Left kidney (tissue), 8 donors: ENCODE results near the gene NBPF12. TPM values are rescaled to one million over a fixed set of nuclear protein-coding genes. Genes with fewer than 3 reads are reported as not detected.
"Not testable (repeated sequence)": the region's sequence is repeated elsewhere in the genome, so short reads cannot be mapped to it uniquely, and the experiment has no call there.

Source experiments
- DNase-seq: peaks from one replicate; pipeline ENCODE4 v3.0.0-alpha.2; 2013
- long read RNA-seq, 8 donors: transcript quantifications; one replicate each; lab custom pipeline, GENCODE V29; 2026
- polyA plus RNA-seq: library from polyadenylated mRNA; unstranded; fragments of 120-200 nt; gene quantifications from one replicate; pipeline ENCODE4 v1.2.1, GENCODE V29; 2013; ENCODE audit not compliant: insufficient read length

The NBPF12 gene, protein sequence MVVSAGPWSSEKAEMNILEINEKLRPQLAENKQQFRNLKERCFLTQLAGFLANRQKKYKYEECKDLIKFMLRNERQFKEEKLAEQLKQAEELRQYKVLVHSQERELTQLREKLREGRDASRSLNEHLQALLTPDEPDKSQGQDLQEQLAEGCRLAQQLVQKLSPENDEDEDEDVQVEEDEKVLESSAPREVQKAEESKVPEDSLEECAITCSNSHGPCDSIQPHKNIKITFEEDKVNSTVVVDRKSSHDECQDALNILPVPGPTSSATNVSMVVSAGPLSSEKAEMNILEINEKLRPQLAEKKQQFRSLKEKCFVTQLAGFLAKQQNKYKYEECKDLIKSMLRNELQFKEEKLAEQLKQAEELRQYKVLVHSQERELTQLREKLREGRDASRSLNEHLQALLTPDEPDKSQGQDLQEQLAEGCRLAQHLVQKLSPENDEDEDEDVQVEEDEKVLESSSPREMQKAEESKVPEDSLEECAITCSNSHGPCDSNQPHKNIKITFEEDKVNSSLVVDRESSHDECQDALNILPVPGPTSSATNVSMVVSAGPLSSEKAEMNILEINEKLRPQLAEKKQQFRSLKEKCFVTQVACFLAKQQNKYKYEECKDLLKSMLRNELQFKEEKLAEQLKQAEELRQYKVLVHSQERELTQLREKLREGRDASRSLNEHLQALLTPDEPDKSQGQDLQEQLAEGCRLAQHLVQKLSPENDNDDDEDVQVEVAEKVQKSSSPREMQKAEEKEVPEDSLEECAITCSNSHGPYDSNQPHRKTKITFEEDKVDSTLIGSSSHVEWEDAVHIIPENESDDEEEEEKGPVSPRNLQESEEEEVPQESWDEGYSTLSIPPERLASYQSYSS (N-terminal part only)
- polyA plus RNA-seq = 29.8 TPM
- long read RNA-seq, donor 1 = 0 reads
- long read RNA-seq, donor 2 = 0 reads
- long read RNA-seq, donor 3 = 0 reads
- long read RNA-seq, donor 4 = 0 reads
- long read RNA-seq, donor 5 = 0 reads
- long read RNA-seq, donor 6 = 0 reads
- long read RNA-seq, donor 7 = 0 reads
- long read RNA-seq, donor 8 = 0 reads

DNA sequence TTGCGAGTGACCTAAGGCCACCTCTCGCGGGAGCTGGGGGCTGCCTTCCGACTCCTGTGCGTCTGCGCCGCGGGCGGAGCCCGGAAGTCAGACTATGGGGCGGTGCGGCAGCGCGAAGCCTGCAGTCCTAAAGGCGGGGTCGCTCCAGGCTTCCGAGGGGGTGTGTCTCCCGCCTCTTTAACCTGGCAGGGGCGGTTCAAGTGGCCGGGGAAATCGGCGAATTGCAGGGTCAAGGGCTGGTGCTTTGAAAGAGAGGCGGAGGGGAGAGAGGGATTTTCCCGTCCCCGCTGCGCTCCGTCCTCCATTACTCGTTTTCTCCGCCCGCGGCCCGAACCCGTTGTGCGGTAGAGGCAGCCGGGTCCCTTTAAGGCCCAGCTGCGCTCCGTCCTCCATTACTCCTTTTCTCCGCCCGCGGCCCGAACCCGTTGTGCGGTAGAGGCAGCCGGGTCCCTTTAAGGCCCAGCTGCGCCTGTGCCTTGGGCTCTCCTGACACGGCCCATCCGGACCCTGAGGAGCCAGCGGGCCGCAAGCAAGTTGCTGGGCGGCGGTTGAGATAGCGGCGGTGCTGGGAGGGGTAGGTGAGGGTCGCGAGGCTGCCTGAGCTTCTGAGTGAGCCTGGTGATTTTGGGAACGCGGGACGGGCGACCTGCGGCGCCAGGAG, at the start of gene NBPF12:
NBPF12 (plus strand) TSS at position 83 of the 661 bp plus-strand sequence. CDS start 21,820 bp downstream, outside the sequence.
- peak; percentile 70 for DNase-seq

DNA sequence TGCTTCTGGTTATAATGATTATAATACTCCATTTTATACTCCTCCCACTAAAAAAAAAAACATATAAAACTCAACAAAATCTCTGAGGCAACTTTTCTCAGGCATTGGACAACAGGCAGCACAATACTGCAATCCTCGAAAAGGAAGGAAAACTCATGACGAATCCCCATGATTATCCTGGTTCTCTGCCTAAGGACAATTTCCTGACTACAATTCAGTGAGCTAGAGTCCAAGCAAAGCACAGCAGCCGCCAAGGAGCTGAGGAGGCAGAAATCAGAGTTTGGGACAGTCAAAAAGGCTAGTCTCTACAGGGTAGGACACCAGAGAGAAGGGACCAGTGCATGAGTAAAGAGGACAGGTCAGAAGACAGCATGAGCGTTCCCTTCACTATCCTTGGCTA, 46.8 kb upstream of the NBPF12 start:
- DNase-seq = not testable (repeated sequence)

DNA sequence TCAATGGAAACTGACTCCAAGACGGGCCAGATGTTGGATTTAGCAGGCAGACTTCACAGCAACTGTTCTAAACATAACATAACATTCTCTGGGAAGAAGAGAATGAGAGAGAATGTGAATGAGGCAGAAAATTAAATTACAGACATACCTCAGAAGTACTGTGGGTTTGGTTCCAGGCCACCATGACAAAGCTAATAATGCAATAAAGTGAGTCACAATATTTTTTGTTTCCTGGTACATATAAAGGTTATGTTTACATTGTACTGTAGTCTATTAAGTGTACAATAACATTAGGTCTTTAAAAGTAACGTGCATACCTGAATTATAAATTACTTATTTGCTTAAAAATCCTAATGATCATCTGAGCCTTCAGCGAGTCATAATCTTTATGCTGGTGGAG, 45.8 kb upstream of the NBPF12 start:
- DNase-seq = not testable (repeated sequence)

DNA sequence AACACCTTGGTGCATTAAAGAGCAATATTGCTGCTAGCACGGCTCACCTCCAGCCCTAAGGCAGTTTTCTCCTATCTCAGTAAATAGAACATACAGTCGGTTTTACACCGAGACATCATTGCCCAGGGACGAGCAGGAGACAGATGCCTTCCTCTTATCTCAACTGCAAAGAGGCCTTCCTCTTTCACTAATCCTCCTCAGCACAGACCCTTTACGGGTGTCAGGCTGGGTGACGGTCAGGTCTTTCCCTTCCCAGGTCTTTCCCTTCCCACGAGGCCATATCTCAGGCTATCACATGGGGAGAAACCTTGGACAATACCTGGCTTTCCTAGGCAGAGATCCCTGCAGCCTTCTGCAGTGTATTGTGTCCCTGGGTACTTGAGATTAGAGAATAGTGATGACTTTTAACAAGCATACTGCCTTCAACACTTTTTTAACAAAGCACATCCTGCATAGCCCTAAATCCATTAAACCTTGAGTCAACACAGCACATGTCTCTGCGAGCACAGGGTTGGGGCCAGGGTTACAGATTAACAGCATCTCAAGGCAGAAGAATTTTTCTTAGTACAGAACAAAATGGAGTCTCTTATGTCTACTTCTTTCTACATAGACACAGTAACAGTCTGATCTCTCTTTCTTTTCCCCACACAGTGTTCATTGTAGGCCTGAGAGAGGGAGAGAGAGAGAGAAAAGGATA, 30.4 kb upstream of the NBPF12 start:
- DNase-seq = not testable (repeated sequence)

DNA sequence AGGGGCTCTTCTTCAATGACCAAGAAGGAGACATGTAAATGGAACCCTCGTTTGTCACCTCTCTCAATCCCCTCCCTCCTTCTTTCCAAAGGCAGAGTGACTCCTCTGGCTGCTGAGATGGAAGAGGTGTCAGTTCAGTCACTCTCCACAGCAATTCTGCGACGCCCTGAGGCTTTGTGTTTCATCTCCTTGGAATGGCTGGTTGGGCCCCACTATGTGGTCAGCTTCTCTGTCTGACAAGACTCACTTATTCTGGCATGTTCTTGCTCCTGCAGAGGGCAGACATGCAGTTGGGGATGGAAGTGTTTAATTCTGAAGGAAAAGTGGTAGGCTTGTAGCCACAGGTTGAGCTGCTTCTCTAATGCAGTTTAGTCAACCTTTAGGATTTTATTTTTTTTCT, 25.1 kb upstream of the NBPF12 start:
- DNase-seq = not testable (repeated sequence)

DNA sequence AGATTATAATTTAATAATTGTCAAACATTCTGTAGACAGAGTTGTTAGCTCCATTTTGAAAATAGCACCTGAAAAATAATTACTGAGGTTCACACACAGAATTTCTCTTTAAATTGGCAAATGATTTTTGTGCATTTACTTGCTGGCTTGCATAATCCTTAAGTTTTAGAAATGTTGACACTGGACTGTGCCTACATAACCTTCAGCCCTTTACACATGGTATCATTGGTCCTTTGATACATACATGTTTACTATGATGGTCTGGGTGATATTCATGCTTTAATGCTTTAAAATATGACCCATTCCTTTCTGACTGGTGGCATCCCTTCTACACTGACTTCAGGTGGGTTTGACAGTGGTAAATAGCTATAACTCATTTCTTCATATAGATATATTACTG, 17.3 kb upstream of the NBPF12 start:
- DNase-seq = not testable (repeated sequence)

DNA sequence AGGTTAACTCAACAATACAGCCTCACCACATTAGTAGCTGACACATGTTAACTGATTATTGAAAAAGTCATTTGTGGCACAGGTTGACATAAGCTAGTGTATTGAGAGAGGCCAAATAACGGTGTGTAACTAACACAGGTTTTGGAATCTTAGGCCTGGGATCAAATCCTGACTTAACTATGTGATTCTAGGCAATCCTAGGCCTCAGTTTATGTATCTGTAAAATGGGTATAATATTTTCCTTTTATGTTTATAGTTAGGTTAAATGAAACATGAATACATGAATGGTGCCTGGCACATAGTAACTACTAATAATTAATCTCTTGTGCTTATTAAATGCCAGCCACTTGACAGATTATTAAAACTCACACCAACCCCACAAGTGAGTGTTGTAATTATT, 15.5 kb upstream of the NBPF12 start:
- not testable (repeated sequence) for DNase-seq

DNA sequence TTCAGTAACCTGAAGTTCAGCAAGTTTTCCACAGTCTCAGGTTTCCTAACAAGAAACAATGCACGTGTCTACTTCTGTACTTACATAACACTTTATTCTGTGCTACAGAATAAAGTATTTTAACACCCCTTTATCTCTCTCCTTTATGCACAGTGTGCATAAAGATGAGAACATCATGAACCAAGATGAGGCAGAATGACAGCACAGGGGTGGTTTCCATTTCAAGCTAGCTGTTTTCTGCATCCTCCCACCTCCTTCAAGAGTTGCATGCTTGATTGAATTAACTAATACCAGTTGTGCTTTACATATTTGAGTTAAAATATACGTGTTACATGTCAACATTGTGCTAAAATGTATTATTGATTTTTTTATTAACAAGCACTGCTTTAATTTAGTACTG, 14.0 kb upstream of the NBPF12 start:
- not testable (repeated sequence) for DNase-seq

DNA sequence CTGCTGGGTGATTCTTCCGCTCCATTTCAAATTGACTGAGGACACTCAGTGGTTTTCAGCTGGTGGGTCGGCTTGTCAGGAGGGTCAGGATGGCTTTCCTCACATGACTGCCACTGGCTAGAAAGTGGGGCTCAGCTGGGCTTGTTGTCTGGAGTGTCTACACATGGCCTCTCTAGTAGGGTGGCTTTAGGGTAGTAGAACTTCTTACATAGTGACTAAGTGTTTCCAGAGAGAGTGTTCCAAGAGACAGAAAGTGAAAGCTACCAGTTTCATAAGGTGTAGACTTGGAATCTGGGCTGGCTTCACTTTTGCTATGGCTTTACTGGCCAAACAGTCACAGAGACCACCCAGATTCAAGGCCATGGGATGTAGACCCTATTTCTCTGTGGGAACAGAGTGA, 11.7 kb upstream of the NBPF12 start:
- DNase-seq = not testable (repeated sequence)

DNA sequence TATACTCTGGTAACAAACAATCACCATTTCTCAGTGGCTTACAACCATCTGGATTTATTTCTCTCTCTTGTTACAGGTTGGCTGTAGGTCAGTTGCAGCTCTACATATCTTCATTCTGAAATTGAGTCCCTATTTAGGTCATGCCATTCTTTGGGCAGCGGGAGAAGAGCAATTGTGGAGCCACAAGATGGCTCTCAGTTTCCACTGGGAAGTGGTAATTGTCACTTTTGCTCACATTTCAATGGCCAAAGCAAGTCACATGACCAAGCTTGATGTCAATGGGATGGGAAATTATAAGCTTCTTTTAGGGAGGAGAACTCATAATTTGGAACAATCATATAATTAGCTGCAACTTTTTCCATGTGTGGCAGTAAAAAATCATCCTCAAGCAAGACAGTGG, 7.9 kb upstream of the NBPF12 start:
- not testable (repeated sequence) for DNase-seq

DNA sequence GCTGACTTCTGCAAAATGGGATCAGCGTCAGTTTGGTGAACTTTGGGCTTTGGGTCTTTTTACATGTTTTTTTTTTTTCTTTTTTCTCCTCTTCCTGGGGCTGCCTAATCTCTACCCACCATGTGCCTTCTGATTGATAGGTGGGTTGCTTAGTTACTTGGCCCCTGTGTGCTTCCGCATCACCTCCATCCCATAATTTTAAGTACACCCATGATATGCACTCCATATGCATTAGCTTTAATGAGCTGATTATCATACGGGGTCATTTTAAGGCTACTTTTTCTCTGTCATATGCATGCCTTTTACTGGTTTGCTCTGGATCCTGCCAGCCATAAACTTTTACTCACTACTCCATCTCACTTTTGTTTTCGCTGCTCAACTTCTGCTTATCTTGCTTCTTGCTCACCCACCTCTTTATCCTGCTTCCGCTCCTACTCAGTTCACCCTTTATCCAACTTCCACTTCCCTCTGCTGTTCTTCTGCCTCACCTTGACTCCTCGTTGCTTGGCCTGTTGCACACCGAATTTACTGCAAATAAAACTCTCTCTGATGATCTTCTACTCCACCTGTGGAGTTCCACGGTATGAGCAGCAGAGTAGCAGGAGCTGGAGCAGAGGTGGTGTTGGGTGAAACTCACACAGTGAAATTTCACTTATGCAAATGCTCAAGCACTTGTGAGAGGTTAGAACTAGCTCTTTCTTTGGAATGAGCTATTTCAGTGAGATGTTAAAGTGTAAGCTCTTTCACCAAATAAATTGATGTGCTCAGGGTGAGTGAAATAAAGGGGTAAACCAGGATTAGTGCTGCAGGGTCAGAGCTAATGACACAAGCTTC, 3.5 kb upstream of the NBPF12 start:
- DNase-seq = not testable (repeated sequence)

DNA sequence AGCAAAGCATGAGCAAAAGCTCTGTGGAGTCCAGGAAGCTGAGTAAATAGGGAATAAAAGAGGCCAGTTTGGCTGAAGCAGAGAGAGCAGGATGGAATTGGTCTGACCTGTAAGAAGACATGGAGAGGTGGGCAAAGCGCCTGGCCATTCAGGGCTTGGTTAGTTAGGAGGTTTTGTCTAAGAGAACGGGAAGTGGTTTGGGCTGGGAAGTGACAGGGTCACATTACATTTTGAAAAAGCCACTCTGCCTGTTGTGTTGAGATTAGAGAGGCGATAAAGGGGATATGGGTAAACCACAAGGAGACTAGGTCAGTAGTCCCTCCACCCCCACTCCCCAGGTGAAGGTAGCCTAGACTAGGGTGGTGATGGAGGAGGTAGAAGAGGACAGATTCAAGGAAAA, 662 bp upstream of the NBPF12 start:
- not testable (repeated sequence) for DNase-seq

DNA sequence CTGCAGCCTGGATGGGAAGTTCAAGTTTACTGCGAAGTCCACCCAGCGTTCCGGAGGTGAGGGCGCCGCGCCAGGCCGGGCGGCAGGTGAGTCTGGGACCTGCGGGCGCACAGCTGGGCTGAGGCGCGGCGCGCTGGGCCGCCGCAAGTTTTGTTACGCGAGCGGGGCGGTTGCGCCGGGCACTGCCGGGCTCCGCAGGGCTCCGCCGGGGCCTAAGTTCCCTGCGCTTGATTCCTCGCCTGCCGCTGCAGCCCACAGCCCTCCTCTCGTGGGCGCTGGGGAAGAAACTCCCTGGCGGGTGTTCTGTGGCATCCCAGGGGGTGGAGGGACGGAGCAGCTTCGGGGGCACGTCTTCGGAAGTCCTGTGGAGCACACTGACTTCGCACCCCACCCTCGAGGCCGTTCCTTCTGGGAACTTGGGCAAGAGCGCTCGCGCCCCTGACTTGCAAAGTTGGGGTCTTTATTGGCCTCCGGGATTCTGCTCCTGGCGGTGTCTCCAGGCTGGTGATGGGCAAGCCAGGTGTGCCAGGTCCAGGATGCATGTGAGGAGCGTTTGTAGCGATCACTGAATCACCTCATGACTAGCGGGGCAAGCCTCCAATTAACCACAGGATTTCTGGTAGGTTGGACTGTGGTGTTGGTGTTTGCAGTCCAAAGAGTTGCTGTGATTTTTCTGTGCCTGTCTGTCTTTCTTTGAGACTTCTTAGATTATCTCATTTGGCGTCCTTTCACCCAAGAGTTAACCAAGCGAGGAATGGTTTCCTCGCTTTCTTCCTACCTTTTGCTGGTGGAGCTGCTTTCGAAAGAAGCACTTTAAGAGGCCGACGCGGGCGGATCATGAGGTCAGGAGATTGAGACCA, 1.0 kb downstream of the NBPF12 start:
- DNase-seq = not testable (repeated sequence)

DNA sequence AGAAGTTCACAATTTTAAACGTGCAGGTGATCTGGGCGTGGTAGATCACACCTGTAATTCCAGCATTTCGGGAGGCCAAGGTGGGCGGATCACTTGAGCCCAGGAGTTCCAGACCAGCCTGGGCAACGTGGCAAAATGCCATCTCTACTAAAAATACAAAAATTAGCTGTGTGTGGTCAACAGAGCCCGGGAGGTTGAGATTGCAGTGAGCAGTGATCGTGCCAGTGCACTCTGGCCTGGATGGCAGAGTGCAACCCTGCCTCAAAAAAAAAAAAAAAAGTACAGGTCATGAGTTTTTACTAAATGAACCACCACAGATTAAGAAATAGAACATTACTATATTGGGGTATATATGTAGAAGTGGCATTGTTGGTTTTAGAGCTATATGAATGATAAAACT, 2.2 kb downstream of the NBPF12 start:
- DNase-seq = not testable (repeated sequence)

DNA sequence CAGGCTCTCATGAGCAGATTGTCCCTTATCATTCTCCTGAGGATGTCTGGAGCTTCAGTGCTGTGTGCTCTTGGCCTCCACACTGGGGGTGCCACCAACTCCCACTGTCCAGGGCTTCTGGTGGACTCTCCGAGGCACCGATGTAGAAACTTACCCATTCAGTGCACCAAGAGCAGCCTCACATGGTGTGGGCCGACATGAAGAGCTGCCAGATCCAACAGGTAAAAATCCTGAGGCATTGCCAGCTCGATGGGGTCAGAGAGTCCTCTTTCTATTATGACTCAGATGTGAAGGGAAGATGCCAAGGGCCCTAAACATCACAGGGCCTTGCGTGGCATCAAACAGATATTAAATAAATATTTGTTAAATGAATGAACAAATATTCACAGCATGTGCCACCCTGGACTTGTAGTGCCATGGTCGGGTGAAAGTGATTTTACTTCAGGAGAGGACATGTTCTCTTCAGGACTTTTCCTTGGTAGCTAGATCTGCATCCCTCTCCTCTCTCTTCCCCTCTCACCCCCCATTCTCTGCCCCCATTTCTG, 5.3 kb downstream of the NBPF12 start:
- not testable (repeated sequence) for DNase-seq

DNA sequence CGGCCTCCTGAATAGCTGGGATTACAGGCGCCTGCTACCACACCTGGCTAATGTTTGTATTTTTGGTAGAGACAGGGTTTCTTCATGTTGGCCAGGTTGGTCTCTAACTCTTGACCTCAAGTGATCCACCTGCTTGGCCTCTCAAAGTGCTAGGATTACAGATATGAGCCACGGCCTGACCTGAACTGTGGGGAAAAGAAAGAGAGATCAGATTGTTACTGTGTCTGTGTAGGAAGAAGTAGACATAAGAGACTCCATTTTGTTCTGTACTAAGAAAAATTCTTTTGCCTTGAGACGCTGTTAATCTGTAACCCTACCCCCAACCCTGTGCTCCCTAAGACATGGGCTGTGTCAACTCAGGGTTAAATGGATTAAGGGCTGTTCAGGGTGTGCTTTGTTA, 10.0 kb downstream of the NBPF12 start:
- DNase-seq = not testable (repeated sequence)

DNA sequence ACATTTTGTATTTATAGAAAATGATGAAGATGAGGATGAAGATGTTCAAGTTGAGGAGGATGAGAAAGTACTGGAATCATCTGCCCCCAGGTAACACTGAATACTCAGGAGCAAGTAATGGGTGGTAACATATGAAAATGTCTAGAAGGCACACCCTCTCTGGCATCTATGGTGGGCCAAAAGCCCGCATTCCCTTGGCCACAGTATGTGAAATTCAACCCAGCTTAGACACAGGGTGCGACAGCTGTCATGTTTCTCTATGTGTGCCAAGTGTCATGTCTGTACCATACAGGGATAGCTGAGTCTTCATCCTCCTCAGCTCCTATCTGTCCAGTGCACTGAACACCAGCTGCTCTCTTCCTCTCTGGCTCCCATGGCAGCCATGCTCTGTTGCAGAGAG, 26.2 kb downstream of the NBPF12 start:
- DNase-seq = not testable (repeated sequence)

DNA sequence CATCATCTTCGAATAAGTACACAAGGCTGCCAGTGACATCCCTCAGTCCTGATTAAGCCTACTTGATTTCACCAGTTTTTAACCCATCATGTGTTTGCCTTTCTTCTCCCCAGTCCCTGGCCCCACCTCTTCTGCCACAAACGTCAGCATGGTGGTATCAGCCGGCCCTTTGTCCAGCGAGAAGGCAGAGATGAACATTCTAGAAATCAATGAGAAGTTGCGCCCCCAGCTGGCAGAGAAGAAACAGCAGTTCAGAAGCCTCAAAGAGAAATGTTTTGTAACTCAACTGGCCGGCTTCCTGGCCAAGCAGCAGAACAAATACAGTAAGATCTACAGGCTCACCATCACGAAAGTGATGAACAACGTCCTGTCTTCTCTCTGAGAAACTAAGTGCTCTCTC, 28.2 kb downstream of the NBPF12 start:
- DNase-seq = not testable (repeated sequence)

DNA sequence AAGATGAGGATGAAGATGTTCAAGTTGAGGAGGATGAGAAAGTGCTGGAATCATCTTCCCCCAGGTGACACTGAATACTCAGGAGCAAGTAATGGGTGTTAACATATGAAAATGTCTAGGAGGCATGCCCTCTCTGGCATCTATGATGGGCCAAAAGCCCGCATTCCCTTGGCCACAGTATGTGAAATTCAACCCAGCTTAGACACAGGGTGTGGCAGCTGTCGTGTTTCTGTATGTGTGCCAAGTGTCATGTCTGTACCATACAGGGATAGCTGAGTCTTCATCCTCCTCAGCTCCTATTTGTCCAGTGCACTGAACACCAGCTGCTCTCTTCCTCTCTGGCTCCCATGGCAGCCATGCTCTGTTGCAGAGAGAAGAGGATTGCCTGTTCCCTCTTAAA, 32.5 kb downstream of the NBPF12 start:
- not testable (repeated sequence) for DNase-seq
